AG10803 (cell line): ENCODE data around the gene ARHGAP24.
"Not testable (repeated sequence)": the region's sequence is repeated elsewhere in the genome, so short reads cannot be mapped to it uniquely, and the experiment has no call there.

Experiments used
- DNase-seq: peaks from one replicate; pipeline ENCODE4 v3.0.0; 2010; ENCODE audit warnings: low read depth
- H3K4me3 ChIP-seq: 2 replicates; pipeline ENCODE4 v1.5.1; 2011; ENCODE audit warnings: mild to moderate bottlenecking, low read length, control low read depth
- CTCF ChIP-seq: conservative IDR thresholded peaks from 2 replicates; pipeline ENCODE4 v1.5.1; 2011; ENCODE audit warnings: mild to moderate bottlenecking, low read length, control low read depth, inconsistent platforms

ARHGAP24 gene

GRCh38 chr4:85808864-85809263 lies 333.9 kb downstream of the ARHGAP24 start:
- no peak for TF ChIP-seq CTCF
- no peak overlapping the region for H3K4me3 ChIP-seq
- no peak for DNase-seq

- no peak for DNase-seq
- TF ChIP-seq CTCF = no peak
- H3K4me3 ChIP-seq = no peak overlapping the region
Observed at GRCh38 chr4:85812776-85813175, 337.8 kb downstream of the ARHGAP24 start.

- no peak overlapping the region for H3K4me3 ChIP-seq
- no peak for DNase-seq
- TF ChIP-seq CTCF = no peak
Observed at GRCh38 chr4:85815796-85816459, 341.0 kb downstream of the ARHGAP24 start.

- DNase-seq = no peak
- no peak overlapping the region for H3K4me3 ChIP-seq
- TF ChIP-seq CTCF = no peak
Observed at GRCh38 chr4:85818700-85819099, 343.8 kb downstream of the ARHGAP24 start.

- DNase-seq, H3K4me3 ChIP-seq: not testable (repeated sequence)
Observed at GRCh38 chr4:85820101-85820500, 345.2 kb downstream of the ARHGAP24 start.

GRCh38 chr4:85821688-85822455 lies 346.9 kb downstream of the ARHGAP24 start:
- no peak for TF ChIP-seq CTCF
- DNase-seq = no peak
- no peak overlapping the region for H3K4me3 ChIP-seq

- DNase-seq = peak; percentile 65
Observed at GRCh38 chr4:85823295-85823694, 348.3 kb downstream of the ARHGAP24 start.

More at GRCh38 chr4:85823295-85823694, 348.3 kb downstream of the ARHGAP24 start:
- TF ChIP-seq CTCF = no peak
- no peak overlapping the region for H3K4me3 ChIP-seq
